Stimulated activated CD4-positive, alpha-beta T cell treated with anti-CD3 and anti-CD28 coated beads, Interleukin-1b, Interleukin-23, amount 100 ng/mL, for 1 hour (primary cell): ENCODE results near the gene EME2.

ENCODE experiments used
- DNase-seq, 2 donors: peaks; one replicate each; pipeline ENCODE4 v3.0.0-alpha.2; 2020; ENCODE audit warnings: low read depth in 2 of 2

EME2 gene

DNA sequence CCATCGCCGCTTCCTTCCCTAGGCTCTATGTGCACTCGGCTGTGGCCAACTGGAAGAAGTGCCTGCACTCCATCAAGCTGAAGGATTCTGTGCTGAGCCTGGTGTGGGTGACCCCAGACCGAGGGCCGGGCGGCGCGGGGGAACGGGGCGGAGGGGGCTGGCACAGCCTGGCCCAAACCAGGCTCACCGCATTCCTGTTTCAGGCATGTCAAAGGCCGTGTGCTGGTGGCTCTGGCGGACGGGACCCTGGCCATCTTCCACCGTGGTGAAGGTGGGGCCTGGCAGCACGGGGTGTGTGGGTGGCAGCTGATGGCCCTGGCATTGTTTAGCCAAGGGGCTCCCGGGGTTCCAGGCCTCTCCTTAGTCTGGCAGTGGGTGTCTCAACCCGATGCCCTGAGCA, 5.9 kb upstream of the EME2 start:
- DNase-seq, result no peak

DNA sequence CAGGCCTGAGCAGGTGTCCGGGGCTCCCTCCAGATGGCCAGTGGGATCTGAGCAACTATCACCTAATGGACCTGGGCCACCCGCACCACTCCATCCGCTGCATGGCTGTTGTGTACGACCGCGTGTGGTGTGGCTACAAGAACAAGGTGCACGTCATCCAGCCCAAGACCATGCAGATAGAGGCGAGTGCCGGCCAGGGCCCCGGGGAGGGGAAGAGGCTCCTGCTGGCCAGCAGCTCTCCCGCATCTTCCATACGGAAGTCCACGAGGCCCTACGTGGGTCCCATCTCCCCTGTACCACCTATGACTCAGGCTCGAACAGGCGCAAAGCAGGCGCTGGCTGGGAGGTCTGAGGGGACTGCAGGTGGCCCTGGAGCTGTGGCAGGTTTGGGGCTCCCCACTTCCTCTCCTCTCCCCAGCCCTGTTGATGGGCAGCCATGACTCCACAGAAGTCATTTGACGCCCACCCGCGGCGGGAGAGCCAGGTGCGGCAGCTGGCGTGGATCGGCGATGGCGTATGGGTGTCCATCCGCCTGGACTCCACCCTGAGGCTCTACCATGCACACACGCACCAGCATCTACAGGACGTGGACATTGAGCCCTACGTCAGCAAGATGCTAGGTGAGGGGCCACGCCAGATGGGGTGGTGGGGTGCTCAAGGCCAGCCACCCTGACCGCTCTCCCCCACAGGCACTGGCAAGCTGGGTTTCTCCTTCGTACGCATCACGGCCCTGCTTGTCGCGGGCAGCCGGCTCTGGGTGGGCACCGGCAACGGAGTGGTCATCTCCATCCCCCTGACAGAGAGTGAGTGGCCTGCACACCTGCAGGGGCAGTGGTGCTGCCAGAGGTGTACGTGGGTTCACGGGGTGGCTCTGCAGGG, 5.3 kb upstream of the EME2 start:
- no peak for DNase-seq

DNA sequence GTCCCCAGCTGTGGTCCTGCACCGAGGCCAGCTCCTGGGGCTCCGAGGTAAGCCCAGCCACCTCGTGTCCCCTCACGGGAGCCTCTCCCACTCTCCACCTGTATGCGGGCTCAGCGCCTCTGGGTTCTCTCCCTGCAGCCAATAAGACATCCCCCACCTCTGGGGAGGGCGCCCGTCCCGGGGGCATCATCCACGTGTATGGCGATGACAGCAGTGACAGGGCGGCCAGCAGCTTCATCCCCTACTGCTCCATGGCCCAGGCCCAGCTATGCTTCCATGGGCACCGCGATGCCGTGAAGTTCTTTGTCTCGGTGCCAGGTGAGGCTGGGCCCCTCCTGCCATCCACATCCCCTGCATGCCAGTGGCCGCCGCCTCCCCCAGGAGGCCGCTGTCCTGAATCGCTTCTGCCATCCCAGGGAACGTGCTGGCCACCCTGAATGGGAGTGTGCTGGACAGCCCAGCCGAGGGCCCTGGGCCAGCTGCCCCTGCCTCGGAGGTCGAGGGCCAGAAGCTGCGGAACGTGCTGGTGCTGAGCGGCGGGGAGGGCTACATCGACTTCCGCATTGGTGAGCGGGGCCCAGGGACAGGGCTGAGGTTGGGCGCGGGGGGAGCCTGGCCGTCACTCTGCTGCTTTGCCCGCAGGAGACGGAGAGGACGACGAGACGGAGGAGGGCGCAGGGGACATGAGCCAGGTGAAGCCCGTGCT, 4.4 kb upstream of the EME2 start:
- no peak for DNase-seq

DNA sequence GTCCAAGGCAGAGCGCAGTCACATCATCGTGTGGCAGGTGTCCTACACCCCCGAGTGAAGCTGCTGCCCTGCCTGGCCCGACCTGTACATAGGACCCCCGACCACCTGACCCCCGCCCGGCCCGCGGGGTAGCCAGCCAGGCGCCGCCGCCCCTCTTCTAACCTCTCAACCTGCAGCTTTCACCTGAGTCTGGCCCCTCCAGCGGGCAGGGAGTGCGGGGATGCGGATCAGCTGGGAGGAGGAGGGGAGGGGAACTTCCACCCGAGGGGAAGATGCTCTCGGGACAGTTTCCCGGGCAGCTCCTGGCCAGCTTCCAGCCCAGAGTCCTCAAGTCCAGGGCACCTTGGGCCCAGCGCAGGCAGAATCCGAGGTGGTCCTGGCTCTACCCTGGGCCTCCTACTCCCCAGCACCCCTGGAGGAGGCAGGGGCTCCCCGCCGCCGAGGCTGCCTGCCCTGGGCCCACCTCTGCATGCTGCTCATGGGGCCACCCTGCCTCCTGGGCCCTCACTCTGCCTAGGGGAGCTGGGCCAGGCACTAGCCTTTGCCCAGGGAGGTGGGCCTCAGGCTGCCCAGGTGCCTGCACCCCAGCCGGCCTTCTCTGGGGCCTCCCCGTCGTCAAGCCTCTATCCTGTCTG, 3.7 kb upstream of the EME2 start:
- no peak for DNase-seq

DNA sequence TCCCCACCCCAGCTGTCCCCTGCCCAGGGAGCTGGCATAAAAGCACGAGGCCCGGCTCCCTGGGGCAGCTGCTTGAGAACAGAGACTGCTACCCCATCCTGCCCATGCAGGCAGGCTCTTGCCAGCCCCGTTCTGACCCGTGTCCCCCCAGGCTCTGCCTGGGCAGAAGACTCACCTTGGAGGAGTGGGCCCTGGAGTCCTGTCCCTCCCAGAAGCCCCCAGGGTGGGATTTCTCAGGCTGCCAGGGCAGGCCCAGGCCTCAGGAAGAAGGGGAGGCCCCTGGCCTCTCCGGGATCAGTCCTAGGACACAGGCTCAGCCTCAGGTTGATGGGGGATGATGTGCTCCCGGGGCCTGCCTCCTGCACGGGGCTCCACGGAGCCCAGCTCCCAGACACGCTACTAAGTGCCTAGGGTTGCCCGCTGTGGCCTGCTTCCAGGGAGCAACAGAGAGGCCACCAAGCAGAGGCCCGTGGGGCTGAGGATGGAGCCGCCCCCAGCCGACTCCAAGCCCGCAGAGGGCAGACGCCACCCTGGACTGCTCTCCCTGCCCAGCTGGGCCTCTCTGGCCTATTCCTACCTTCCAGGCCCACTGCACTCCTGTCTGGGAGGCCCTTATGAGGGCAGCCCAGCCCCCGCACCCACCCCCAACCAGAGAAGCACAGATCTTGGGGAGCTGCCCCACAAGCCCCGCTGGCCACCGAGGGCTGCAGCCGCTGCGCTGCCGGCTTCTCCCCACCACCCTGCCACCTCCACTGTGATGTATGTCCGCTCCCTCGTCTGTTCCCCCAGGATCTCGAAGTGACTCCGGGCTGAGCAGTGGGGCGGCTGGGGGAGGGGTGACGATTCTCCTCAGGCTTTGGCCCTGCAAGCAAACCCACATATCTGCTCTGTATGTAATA, 3.0 kb upstream of the EME2 start:
- no peak for DNase-seq

DNA sequence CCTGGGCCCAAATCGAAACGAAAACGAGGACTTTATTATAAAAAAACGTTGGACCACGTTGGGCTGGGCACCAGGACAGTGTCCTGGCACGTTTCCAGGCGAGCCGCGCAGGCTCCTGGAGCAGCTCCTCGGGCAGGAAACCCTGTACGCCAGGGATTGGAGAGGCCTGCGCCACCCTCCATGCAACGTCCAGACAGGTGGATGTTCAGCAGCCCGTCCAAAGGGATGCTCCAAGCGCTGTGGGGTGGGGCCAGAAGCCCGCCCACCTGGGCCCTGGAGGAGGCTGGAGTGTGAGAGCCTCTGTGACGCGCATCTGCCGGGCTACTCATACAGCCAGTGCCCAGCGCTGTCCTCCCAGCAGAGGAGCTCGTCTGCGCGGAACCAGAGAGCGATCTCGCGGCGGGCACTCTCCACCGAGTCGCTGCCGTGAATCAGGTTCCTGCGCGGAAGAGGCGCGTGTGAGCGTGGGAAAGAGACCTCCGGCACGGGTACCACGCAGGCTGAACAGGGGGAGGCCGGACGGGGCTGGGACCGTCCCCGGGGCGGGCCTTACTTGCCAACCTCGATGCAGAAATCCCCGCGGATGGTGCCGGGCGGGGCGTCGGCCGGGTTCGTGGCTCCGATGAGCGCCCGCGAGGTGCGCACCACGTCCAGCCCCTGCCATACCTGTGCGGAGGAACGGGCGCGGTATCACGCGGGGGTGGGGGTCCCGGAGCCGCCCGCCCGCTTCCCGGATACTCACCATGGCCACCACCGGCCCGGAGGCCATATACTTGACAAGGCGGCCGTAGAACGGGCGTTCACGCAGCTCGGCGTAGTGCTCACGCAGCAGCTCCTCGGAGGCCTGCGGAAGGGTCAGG, 2.1 kb upstream of the EME2 start:
- DNase-seq, result peak in 1 of 2 donors; percentile 37

DNA sequence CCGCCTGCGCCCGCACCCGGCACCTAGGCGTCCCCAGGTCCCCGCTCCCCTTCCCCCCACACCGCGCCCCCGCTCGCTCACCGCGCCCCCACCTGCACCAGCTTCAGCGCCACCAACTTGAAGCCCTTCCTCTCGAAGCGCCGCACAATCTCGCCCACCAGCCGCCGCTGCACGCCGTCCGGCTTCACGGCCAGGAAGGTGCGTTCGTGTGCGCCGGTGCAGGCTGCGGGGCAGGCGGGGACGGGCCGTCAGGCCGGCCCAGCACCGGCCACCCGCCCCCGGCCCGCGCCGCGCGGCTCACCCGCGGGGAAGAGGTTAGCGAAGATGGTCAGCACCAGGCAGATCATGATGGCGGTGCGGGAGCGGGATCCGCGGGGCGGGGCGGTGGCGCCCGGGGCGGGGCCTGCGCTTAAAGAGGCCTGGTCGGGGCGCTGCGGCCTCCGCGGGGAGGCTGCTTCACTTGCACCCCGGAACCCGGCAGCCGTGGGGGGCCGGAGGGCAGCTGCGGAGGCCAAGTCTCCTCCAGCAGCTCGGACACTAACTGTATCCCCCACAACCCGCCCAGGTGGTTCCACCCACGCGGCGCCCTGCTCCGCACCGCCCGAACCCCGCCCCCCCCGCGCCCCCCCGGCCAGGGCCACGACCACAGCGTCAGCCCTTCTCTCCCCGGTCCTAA, 1.3 kb upstream of the EME2 start, which contains the start of gene NME3:
Gene NME3 (minus strand): TSS at position 356 of the 676 bp plus-strand sequence. CDS start 9 bp downstream, at position 347.
- peak; percentile 36 to 68 for DNase-seq

DNA sequence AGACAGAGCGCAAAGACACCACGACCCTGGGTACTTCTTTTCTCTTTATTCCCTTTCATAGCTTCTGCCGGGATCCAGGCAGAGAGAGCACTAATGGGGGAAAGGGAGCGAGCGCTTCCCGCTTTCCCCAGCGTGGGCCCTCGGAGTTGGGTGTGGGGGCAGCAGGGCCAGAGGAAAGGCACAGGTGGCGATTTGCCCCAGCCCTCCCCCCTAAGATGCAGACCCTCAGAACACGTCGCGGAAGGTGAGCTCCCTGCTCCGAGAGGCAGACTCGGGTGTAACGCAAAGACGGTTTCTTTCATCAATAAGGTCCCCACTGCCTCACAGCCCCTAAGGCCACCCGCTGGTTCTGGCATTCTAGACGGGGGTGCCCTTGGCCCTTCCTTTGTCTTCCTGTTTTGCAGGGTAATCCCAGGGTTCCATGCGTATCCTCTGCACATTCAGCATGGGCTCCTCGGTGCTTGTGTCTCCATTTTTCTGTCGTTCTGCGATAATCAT, 697 bp upstream of the EME2 start:
- no peak for DNase-seq

DNA sequence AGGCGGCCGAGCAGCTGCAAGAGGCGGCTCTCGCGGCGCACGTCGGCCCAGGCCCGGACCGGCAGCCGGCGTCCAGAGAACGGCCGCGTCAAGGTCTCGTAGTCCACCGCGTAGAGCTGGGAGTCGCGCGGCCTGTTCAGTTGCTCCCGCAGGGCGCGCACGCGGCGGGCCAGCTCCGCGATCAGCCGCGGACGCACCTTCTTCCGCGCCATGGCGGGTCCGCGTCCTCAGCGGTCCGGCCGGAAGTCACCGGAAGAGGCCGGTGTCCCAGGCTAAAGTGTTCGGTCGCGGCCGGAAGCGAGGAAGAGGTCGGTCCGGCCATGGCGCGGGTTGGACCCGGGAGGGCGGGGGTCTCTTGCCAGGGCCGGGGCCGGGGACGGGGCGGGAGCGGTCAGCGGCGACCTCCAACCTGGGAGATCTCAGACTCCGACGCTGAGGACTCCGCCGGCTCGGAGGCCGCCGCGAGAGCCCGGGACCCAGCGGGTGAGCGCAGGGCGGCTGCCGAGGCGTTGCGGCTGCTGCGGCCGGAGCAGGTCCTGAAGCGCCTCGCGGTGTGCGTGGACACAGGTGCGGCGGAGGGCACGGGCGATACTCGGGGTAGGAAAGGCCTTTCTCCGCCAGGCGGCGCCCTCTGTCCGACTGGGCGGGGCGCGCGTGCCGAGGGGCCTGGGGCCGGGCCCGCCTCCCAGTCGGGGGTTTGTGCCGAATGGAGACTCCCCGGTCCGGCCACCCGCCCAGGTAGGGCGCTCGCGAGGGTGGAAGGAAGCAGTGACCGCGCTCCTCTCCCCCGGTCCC, 495 bp downstream of the EME2 start, which contains the start of gene MRPS34:
Gene MRPS34 (minus strand): TSS at position 227 of the 795 bp plus-strand sequence. CDS start 15 bp downstream, at position 212.
- peak; percentile 51 to 61 for DNase-seq

DNA sequence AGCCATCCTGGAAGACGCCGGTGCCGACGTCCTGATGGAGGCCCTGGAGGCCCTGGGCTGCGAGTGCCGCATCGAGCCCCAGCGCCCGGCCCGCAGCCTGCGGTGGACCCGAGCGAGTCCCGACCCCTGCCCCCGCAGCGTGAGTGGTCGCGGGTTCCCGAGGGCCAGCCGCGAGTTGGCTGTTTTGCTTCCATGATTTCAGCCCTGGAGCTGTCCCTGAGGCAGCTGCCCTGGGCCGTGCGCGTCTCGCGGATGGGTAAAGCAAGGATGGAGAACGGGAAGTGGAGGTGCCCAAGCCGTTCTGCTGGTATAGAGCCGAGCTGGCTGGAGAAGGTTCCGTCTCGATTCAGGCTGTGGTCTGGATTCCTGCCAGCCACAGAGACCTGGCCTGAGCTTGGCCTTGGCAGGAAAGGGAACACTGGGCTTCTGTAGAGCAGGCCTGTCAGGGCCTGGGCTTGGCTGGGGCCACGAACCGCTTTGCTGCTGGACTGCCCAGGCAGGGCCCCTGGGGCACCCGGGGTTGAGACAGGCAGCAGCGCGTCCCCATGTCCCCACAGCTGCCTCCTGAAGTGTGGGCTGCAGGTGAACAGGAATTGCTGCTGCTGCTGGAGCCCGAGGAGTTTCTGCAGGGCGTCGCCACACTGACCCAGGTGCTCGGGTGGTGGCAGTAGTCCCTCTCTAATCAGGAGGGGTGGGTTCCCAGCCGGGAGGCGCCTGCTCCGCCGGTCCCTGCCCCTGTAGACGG, 1.3 kb downstream of the EME2 start:
- DNase-seq, result no peak

DNA sequence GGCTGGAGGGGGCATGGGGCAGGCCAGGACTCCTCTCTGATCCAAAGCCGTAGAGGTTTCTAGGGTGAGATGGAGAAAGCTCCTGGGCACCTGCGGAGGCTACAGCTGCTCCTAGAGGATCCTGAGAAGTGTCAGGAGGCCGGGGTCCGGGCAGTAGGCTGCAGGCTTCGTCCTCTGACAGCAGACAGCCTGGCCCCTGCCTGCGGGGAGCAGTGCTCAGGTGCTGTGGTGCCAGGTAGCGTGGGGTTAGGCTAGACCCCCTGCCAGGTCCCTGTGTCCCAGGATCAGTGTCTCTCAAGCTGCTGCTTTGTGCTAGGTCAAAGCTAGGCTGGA, 1.8 kb downstream of the EME2 start:
- no peak for DNase-seq

DNA sequence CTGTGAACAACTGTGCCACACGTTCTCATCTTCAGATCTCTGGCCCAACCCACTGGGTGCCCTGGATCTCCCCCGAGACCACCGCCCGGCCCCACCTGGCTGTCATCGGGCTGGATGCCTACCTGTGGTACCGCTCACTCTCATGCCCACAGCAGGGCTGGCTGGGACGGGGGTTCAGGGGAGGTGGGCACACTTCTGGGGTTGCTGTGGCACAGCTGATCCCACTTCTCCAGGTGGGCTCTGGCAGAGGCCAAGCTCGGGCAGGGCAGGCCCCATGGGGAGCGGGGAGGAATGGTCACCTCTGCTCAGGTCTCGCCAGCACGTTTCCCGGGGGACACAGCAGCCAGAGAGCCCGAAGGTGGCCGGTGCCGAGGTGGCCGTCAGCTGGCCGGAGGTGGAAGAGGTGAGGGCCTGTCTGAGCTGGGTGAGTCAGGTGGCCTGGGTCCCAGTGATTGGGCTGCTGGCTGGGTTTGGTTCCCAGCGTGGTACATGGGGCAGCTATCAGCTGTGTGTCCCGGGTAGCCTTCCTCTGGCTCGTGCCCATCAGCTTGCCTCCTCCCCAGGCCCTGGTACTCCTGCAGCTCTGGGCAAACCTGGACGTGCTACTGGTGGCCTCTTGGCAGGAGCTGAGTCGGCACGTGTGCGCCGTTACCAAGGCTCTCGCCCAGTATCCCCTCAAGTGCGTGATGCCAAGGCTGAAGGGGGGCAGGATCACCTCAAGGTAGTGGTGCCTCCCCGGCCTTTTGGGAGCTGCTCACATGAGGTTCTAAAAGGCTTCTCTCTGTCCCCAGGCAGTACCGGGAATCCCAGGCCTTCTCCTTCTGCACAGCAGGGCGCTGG, 2.6 kb downstream of the EME2 start:
- no peak for DNase-seq

DNA sequence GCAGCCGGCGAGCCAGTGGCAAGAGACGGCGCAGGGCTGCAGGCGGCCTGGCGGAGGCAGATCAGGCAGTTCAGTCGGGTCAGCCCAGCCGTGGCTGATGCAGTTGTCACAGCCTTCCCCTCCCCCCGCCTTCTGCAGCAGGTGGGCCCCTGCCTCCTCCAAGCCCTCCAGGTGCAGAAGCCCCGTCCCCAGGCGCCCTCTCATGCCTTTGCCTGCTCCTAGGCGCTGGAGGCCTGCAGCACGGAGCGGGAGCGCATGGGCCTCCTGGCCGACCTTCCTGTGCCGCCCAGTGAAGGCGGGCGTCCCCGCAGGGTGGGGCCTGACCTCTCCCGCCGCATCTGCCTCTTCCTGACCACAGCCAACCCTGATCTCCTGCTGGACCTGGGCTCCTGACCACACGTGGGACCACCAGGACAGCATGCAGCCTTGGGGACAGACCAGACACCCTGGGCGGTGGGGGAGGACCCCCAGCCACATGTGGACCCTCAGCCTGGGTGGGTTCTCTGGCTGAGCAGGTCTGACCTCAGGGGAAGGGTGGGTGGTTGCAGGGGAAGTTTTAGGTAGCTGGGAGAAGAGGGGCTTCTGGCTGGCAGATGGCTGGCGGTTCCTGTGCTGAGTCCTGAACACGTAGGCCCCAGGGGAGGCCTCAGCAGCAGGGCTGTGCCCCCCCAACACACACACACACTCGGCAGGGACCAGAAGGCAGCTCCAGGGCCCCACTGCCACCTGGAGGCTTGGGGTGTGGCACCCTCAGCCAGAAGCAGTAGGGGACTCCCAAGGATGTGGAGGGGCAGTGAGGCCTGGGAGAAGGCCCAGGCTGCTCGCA, 3.4 kb downstream of the EME2 start:
- DNase-seq, result no peak

DNA sequence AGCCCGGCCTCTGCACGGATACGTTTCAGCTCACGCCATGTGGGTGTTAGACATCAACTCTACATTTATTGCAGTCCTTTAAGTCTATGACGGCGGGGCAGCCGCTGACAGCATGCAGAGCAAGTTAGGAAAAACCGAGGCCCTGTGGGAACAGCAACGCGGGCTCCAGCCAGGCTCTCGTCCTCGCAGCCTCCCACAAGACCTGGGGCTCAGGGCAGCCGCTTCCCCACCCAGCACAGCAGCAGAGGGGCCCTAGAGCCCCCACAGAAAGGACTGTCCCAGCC, 4.0 kb downstream of the EME2 start:
- DNase-seq, result no peak

DNA sequence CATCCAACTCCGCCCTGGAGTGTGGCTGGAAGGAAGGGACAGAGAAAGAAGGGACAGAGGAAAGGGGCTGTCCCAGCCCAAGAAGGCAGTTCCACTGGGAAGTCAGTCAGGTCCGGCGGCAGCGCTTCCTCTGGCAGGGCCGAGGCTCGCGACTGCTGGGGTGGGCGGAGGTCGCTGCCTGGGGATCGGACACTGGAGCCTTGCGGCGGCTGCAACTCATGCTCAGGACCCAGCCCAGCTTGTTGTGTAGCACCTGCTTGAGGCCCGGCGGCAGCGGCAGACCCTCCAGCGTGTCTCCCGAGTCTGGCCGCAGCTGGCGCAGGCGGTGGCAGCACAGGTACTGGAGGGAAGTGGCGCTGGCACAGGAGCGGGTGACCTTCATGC, 4.4 kb downstream of the EME2 start:
- no peak for DNase-seq

DNA sequence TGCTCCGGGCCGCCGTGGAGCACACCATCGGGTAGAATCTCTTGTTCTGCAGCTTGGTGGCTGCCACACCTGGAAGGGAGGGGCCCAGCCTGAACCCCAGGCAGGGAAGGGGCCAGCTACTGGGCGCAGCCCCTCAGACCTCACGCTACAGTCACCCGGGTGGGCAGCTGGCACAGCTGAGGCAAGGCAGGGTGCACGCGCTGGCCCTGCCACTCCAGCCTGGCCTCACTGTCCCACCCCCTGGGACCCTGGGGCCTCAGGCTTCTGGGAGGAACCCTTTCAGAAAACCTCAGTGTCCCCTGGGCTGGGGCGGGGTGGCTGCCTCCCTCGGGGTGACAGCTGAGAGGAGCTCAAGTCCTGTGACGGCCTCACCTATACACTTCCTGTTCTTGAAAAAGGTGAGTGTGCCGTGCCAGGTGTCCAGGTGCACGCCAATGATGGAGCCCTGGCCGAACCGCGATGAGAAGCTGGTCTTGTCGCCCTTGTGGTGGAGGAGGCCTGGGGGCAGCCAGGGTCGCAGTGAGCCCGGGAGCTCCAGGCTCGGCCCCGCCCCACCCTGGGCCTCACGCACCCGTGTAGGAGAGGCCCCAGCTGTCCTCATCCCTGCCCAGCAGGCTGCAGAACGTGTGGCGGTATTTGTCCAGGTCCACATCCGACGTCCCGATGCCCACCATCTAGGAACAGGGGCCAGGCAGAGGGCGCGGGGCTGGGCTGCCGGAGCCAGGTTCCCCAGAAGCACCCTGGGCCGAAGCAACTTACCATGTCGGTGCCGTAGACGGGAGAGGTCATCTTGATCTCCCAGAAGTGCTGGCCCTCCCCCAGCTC, 5.0 kb downstream of the EME2 start:
- DNase-seq, result no peak
